Astrocyte (in vitro differentiated cells and primary cell): ENCODE results near the gene NTRK1. TPM values are rescaled to one million over a fixed set of nuclear protein-coding genes. Genes with fewer than 3 reads are reported as not detected.

Source experiments
- DNase-seq: peaks from one replicate; pipeline ENCODE4 v3.0.0-alpha.2; 2010; ENCODE audit warnings: low read depth
- FAIRE-seq: peaks from 2 replicates; lab custom pipeline; 2011; peaks lifted over from hg19 to GRCh38; lab: Jason Lieb, UNC
- H2AFZ ChIP-seq: 2 replicates; pipeline ENCODE4 v1.6.0; 2012; ENCODE audit warnings: low read depth, low read length, inconsistent platforms
- H3K27ac ChIP-seq: 2 replicates; pipeline ENCODE4 v1.5.1; 2011; ENCODE audit warnings: low read depth, low read length, inconsistent platforms
- H3K27me3 ChIP-seq: 2 replicates; pipeline ENCODE4 v1.6.0; 2011; ENCODE audit warnings: low read length, inconsistent platforms; ENCODE audit not compliant: insufficient read depth
- H3K36me3 ChIP-seq: 2 replicates; pipeline ENCODE4 v1.5.1; 2011; ENCODE audit warnings: low read length, inconsistent platforms; ENCODE audit not compliant: insufficient read depth
- H3K4me1 ChIP-seq: 2 replicates; pipeline ENCODE4 v1.5.1; 2011; ENCODE audit warnings: low read length, inconsistent platforms; ENCODE audit not compliant: insufficient read depth
- H3K4me2 ChIP-seq: 2 replicates; pipeline ENCODE4 v1.6.0; 2012; ENCODE audit warnings: low read length, inconsistent platforms
- H3K4me3 ChIP-seq: 2 replicates; pipeline ENCODE4 v1.5.1; 2011; ENCODE audit warnings: low read depth, mild to moderate bottlenecking, low read length, inconsistent platforms; ENCODE audit not compliant: insufficient read depth
- H3K79me2 ChIP-seq: 2 replicates; pipeline ENCODE4 v1.6.0; 2012; ENCODE audit warnings: mild to moderate bottlenecking, low read length, inconsistent platforms; ENCODE audit not compliant: insufficient read depth
- H3K9ac ChIP-seq: 2 replicates; pipeline ENCODE4 v1.6.0; 2012; ENCODE audit warnings: mild to moderate bottlenecking, low read length, inconsistent platforms
- H3K9me3 ChIP-seq: 2 replicates; pipeline ENCODE4 v1.5.1; 2012; ENCODE audit warnings: low read depth, mild to moderate bottlenecking, low read length, inconsistent platforms; ENCODE audit not compliant: insufficient read depth
- H4K20me1 ChIP-seq: 2 replicates; pipeline ENCODE4 v1.6.0; 2012; ENCODE audit warnings: low read length, inconsistent platforms; ENCODE audit not compliant: insufficient read depth
- H3K27ac Mint-ChIP-seq: one replicate; pipeline ENCODE4 v1.8.0; 2021; ENCODE audit warnings: mild to moderate bottlenecking, mixed read lengths; ENCODE audit not compliant: unreplicated experiment
- H3K27me3 Mint-ChIP-seq: one replicate; pipeline ENCODE4 v1.8.0; 2021; ENCODE audit warnings: low read depth, mixed read lengths; ENCODE audit not compliant: unreplicated experiment
- H3K36me3 Mint-ChIP-seq: one replicate; pipeline ENCODE4 v1.8.0; 2021; ENCODE audit warnings: low read depth, mixed read lengths; ENCODE audit not compliant: unreplicated experiment
- H3K4me1 Mint-ChIP-seq: one replicate; pipeline ENCODE4 v1.8.0; 2021; ENCODE audit warnings: low read depth, mixed read lengths; ENCODE audit not compliant: unreplicated experiment
- H3K4me3 Mint-ChIP-seq: one replicate; pipeline ENCODE4 v1.8.0; 2021; ENCODE audit warnings: mild to moderate bottlenecking, moderate library complexity, mixed read lengths; ENCODE audit not compliant: unreplicated experiment
- H3K9me3 Mint-ChIP-seq: one replicate; pipeline ENCODE4 v1.8.0; 2021; ENCODE audit warnings: mild to moderate bottlenecking, mixed read lengths; ENCODE audit not compliant: unreplicated experiment
- EZH2 ChIP-seq: IDR thresholded peaks from 2 replicates; pipeline ENCODE4 v1.6.1; 2012; ENCODE audit warnings: mild to moderate bottlenecking, low read length, inconsistent platforms; ENCODE audit not compliant: insufficient read depth
- total RNA-seq: library from RNA; stranded (reverse); gene quantifications from 2 replicates; pipeline ENCODE4 v1.2.1, GENCODE V29; 2021
- TF ChIP-seq, protein P1 (sequence below): IDR thresholded peaks from 2 replicates; pipeline ENCODE4 v1.5.1; 2011; ENCODE audit warnings: low read depth, mild to moderate bottlenecking, inconsistent platforms, low read length, moderate library complexity; ENCODE audit not compliant: insufficient read depth

The NTRK1 gene
- total RNA-seq, 1 donor from 2014 or later = 0.27 TPM

GRCh38 chr1:156914440-156914856, 53.8 kb downstream of the NTRK1 start:
- Histone ChIP-seq H3K27ac (no peak overlapping the region), H3K4me1 (peaks cover 20% of the 10 kb centered on the region), H3K4me3 (no peak overlapping the region), H4K20me1 (peaks cover 10% of the 10 kb centered on the region), H3K36me3 (peaks cover 7% of the 10 kb centered on the region), H3K9ac (no peak overlapping the region), H3K9me3 (no peaks in the 10 kb centered on the region), H3K27me3 (no peaks in the 10 kb centered on the region), H3K4me2 (peak overlapping the region; percentile 4), H3K79me2 (no peaks in the 10 kb centered on the region), H2AFZ (no peak overlapping the region)
- FAIRE-seq (no peak), DNase-seq (peak; percentile 57)
- no peak overlapping the region for H3K27ac Mint-ChIP-seq
- H3K4me1 Mint-ChIP-seq = peaks cover 16% of the 10 kb centered on the region
- TF ChIP-seq, protein P1, sequence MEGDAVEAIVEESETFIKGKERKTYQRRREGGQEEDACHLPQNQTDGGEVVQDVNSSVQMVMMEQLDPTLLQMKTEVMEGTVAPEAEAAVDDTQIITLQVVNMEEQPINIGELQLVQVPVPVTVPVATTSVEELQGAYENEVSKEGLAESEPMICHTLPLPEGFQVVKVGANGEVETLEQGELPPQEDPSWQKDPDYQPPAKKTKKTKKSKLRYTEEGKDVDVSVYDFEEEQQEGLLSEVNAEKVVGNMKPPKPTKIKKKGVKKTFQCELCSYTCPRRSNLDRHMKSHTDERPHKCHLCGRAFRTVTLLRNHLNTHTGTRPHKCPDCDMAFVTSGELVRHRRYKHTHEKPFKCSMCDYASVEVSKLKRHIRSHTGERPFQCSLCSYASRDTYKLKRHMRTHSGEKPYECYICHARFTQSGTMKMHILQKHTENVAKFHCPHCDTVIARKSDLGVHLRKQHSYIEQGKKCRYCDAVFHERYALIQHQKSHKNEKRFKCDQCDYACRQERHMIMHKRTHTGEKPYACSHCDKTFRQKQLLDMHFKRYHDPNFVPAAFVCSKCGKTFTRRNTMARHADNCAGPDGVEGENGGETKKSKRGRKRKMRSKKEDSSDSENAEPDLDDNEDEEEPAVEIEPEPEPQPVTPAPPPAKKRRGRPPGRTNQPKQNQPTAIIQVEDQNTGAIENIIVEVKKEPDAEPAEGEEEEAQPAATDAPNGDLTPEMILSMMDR = no peak
- no peak for TF ChIP-seq EZH2
- peaks cover 13% of the 10 kb centered on the region for H3K9me3 Mint-ChIP-seq
- no peak overlapping the region for H3K4me3 Mint-ChIP-seq
- peaks cover 14% of the 10 kb centered on the region for H3K36me3 Mint-ChIP-seq
- peaks cover 14% of the 10 kb centered on the region for H3K27me3 Mint-ChIP-seq

GRCh38 chr1:156920233-156921052, 59.8 kb downstream of the NTRK1 start, which contains the start of gene LRRC71:
LRRC71 (plus strand) TSS chr1:156920632; CDS start chr1:156920804, 172 bp downstream.
- Histone ChIP-seq H2AFZ (peak within 1 kb of the TSS; percentile 90), H3K9me3 (no peaks in the 10 kb centered on the region), H3K4me3 (peak within 1 kb of the TSS; percentile 41), H3K4me2 (peak within 1 kb of the TSS; percentile 87), H3K36me3 (no peaks in the 10 kb centered on the region), H3K79me2 (no peaks in the 10 kb centered on the region), H3K27ac (no peak within 1 kb of the TSS), H3K27me3 (peaks cover 48% of the 10 kb centered on the region), H3K4me1 (peaks cover 19% of the 10 kb centered on the region), H3K9ac (peak within 1 kb of the TSS; percentile 70), H4K20me1 (peaks cover 22% of the 10 kb centered on the region)
- Mint-ChIP-seq H3K27me3 (peaks cover 59% of the 10 kb centered on the region), H3K4me3 (peak within 1 kb of the TSS; percentile 76), H3K36me3 (peaks cover 2% of the 10 kb centered on the region), H3K9me3 (peaks cover 8% of the 10 kb centered on the region), H3K27ac (peak within 1 kb of the TSS; percentile 53), H3K4me1 (peaks cover 2% of the 10 kb centered on the region)
- TF ChIP-seq, protein P1 = peak; percentile 49
- TF ChIP-seq EZH2 = peak; percentile 75
- no peak for FAIRE-seq
- DNase-seq = peak; percentile 33
